DND-41 (cell line): ENCODE data around the gene NDUFB5.

Experiments used
- CTCF ChIP-seq: IDR thresholded peaks from 2 replicates; pipeline ENCODE4 v1.5.1; 2012; ENCODE audit warnings: borderline replicate concordance, low read length, moderate library complexity, mild to moderate bottlenecking; ENCODE audit not compliant: poor library complexity, severe bottlenecking; ENCODE audit errors: extremely low read depth
- EZH2 ChIP-seq: IDR thresholded peaks from 3 replicates; pipeline ENCODE4 v1.6.1; 2012; ENCODE audit warnings: borderline replicate concordance, low read depth, mild to moderate bottlenecking, moderate library complexity, low read length, inconsistent platforms; ENCODE audit not compliant: severe bottlenecking

- TF ChIP-seq CTCF (no peak), EZH2 (no peak)
Observed at GRCh38 chr3:179622023-179622422, 17.4 kb downstream of the NDUFB5 start.
